Panc1 (cell line): ENCODE data around the gene PKMYT1. TPM values are rescaled to one million over a fixed set of nuclear protein-coding genes. Genes with fewer than 3 reads are reported as not detected.

ENCODE experiments used
- ATAC-seq: fragments of 200-7000 bp; cut with Tn5 transposase; 2 replicates; pipeline ENCODE4 v1.9.1; 2020; ENCODE audit warnings: mild to moderate bottlenecking, moderate library complexity
- BruUV-seq: library from RNA; stranded (reverse); fragments of 400-500 nt; replicated peaks from 2 replicates; lab custom pipeline; 2021; lab: Mats Ljungman, UMichigan
- CTCF ChIA-PET: fragments of 300-600 bp; sonication (Branson Sonifier 250); formaldehyde crosslinking; loops from one replicate; lab custom pipeline; 2022; ENCODE audit warnings: antibody characterized with exemption; lab: Charles Lee
- POLR2A ChIA-PET: fragments of 300-600 bp; sonication (Branson Sonifier 250); formaldehyde crosslinking; loops from one replicate; lab custom pipeline; 2022; ENCODE audit warnings: antibody characterized with exemption; lab: Charles Lee
- DNase-seq: peaks from one replicate; pipeline ENCODE4 v3.0.0-alpha.2; 2010; ENCODE audit warnings: low read depth, low spot score
- H3K27ac ChIP-seq: 2 replicates; pipeline ENCODE4 v1.5.1; 2011; ENCODE audit warnings: mild to moderate bottlenecking, low read length, inconsistent platforms
- H3K27me3 ChIP-seq: fragments of 200-500 bp; sonication (Bioruptor generic); 2 replicates; pipeline ENCODE4 v1.6.0; 2014; ENCODE audit warnings: low read length, inconsistent platforms; ENCODE audit not compliant: control insufficient read depth, insufficient read depth
- H3K36me3 ChIP-seq: fragments of 200-500 bp; sonication (Bioruptor generic); 2 replicates; pipeline ENCODE4 v1.5.1; 2014; ENCODE audit warnings: inconsistent platforms, mild to moderate bottlenecking, low read length, moderate library complexity; ENCODE audit not compliant: control insufficient read depth, insufficient read depth
- H3K4me1 ChIP-seq: 2 replicates; pipeline ENCODE4 v1.5.1; 2011; ENCODE audit warnings: inconsistent platforms, mild to moderate bottlenecking, low read length, moderate library complexity; ENCODE audit not compliant: control insufficient read depth, insufficient read depth
- H3K4me3 ChIP-seq, 2 experiments: 2 replicates each; pipeline ENCODE4 v1.5.1; 2011 to 2012; ENCODE audit warnings: low read depth in 2 of 2, low read length in 2 of 2, mild to moderate bottlenecking in 2 of 2, inconsistent platforms in 1 of 2, moderate library complexity in 1 of 2
- H3K9me3 ChIP-seq: fragments of 200-500 bp; sonication (Bioruptor generic); 2 replicates; pipeline ENCODE4 v1.5.1; 2014; ENCODE audit warnings: low read depth, mild to moderate bottlenecking, inconsistent platforms, low read length, moderate library complexity; ENCODE audit not compliant: control insufficient read depth, insufficient read depth
- CTCF ChIP-seq: fragments of 450-650 bp; IDR thresholded peaks from 2 replicates; pipeline ENCODE4 v1.5.1; 2017; ENCODE audit warnings: mild to moderate bottlenecking
- POLR2AphosphoS5 ChIP-seq: IDR thresholded peaks from 2 replicates; pipeline ENCODE4 v1.6.1; 2012; ENCODE audit warnings: mild to moderate bottlenecking, low read depth, low read length, moderate library complexity
- REST ChIP-seq, 2 experiments: IDR thresholded peaks; 2 replicates each; pipeline ENCODE4 v1.6.1; 2011 to 2012; ENCODE audit warnings: low read depth in 2 of 2, control low read depth in 1 of 2, low read length in 1 of 2, mild to moderate bottlenecking in 1 of 2, moderate library complexity in 1 of 2; ENCODE audit not compliant: insufficient read depth in 1 of 2
- SIN3A ChIP-seq: IDR thresholded peaks from 2 replicates; pipeline ENCODE4 v1.6.1; 2012; ENCODE audit warnings: low read depth, mild to moderate bottlenecking, low read length, moderate library complexity, borderline replicate concordance; ENCODE audit not compliant: insufficient read depth
- TCF7L2 ChIP-seq: IDR thresholded peaks from 2 replicates; pipeline ENCODE4 v1.6.1; 2011; ENCODE audit warnings: mild to moderate bottlenecking, low read depth, low read length, inconsistent platforms
- in situ Hi-C: cut with HindIII; loops from 2 replicates; pipeline ENCODE4 v1.10.0; 2016; ENCODE audit warnings: low sequenced_read_pairs, low pct_unique_long_range_greater_than_20kb
- intact Hi-C: fragments of 100-400 bp; cut with micrococcal nuclease; formaldehyde crosslinking; loops from one replicate; pipeline ENCODE4 v1.10.0; 2022; ENCODE audit not compliant: unreplicated experiment
- total RNA-seq: library from RNA; stranded (reverse); gene quantifications from one replicate; pipeline ENCODE4 v1.2.1, GENCODE V29; 2021; ENCODE audit not compliant: unreplicated experiment

PKMYT1 gene
- total RNA-seq, 1 experiment from 2014 or later = 105 TPM

GRCh38 chr16:3022684-3023414 lies 42.6 kb upstream of the PKMYT1 start:
- no peaks in the 10 kb centered on the region for H3K27me3 ChIP-seq
- intact Hi-C loops (no loop called here), in situ Hi-C loops (no loop called here)
- peak overlapping the region; percentile 94 to 95 for H3K4me3 ChIP-seq
- BruUV-seq = TSS peak; percentile 96
- ATAC-seq (peak; percentile 8), DNase-seq (no peak)
- ChIA-PET POLR2A (interaction anchor here (0.6 kb wide), 5 partner anchors 11 to 1144 kb away, joined by 3 to 8 read pairs (median 4); no protein-coding TSS in a partner anchor), CTCF (interaction anchor here (0.7 to 1.2 kb wide), 4 partner anchors 9 to 25 kb away, joined by 3 to 5 read pairs (median 4); no protein-coding TSS in a partner anchor)
- TF ChIP-seq POLR2AphosphoS5 = no peak; the same call in 1 of the 2 replicates
- TF ChIP-seq CTCF = no peak
- TF ChIP-seq SIN3A = no peak
- no peak for TF ChIP-seq REST (IDR thresholded peaks at IDR 0.05; ENCODE audit: insufficient read depth in 1 of 2, low read depth in 2 of 2, low read length in 1 of 2)
- no peak for TF ChIP-seq TCF7L2
- H3K36me3 ChIP-seq = peaks cover 9% of the 10 kb centered on the region
- H3K27ac ChIP-seq = peak overlapping the region; percentile 99
- peaks cover 16% of the 10 kb centered on the region for H3K4me1 ChIP-seq
- H3K9me3 ChIP-seq = no peaks in the 10 kb centered on the region

- peaks cover 16% of the 10 kb centered on the region for H3K4me1 ChIP-seq
- peak overlapping the region; percentile 94 to 95 for H3K4me3 ChIP-seq
- H3K27ac ChIP-seq = peak overlapping the region; percentile 99
- no TSS peak for BruUV-seq
- H3K27me3 ChIP-seq = no peaks in the 10 kb centered on the region
- intact Hi-C loops = no loop called here
- POLR2A ChIA-PET = interaction anchor here (0.6 kb wide), 1 partner anchor 84 kb away, joined by 5 read pairs; no protein-coding TSS in a partner anchor
- ATAC-seq (peak; percentile 36), DNase-seq (peak; percentile 84)
- TF ChIP-seq POLR2AphosphoS5 (peak; percentile 18), TCF7L2 (no peak)
- CTCF ChIA-PET = interaction anchor here (0.7 to 1.2 kb wide), 2 partner anchors 9 to 26 kb away, joined by 4 to 5 read pairs; no protein-coding TSS in a partner anchor
- no peaks in the 10 kb centered on the region for H3K9me3 ChIP-seq
- in situ Hi-C loops = no loop called here
- peaks cover 9% of the 10 kb centered on the region for H3K36me3 ChIP-seq
These were observed 42.0 kb upstream of the PKMYT1 start for GRCh38 chr16:3022208-3022683.
